ENCODE measurements around the gene ZFYVE28. TPM values are rescaled to one million over a fixed set of nuclear protein-coding genes. Genes with fewer than 3 reads are reported as not detected.

Gene ZFYVE28
- total and polyA plus RNA-seq, 2 of the 8 experiments (the other 6 are each of a cell fraction or from before 2014, with no cell fraction given) = 1.7 to 4.9 TPM

- ChIA-PET CTCF (ENCODE audit: partially characterized antibody) (interaction anchor here (1.1 to 1.8 kb wide), 3 partner anchors 14 to 119 kb away, joined by 3 to 8 read pairs (median 6); no protein-coding TSS in a partner anchor), POLR2A (ENCODE audit: partially characterized antibody) (no interaction called here)
- Histone ChIP-seq H4K8ac (ENCODE audit: extremely low read depth, insufficient read depth, low read length) (peak overlapping the region; percentile 82; the same call in 1 of the 2 replicates), H3K23me2 (ENCODE audit: low read depth, low read length) (peaks cover 4% of the 10 kb centered on the region; the same call in 1 of the 2 replicates), H2AK5ac (ENCODE audit: low read depth, low read length) (no peak overlapping the region), H3K9me3 (ENCODE audit: insufficient read depth in 2 of 2, low read depth in 1 of 2, low read length in 1 of 2) (no peaks in the 10 kb centered on the region), H2AFZ (ENCODE audit: low read length) (no peak overlapping the region), H3K56ac (replicated peaks; ENCODE audit: insufficient read length, low read depth, low read length) (no peak overlapping the region), H3K4me2 (ENCODE audit: insufficient read depth in 1 of 2, low read depth in 2 of 2, low read length in 2 of 2) (peak overlapping the region in 1 of 2 experiments; percentile 36; a peak in 1 of 4 replicates), H3K27ac (ENCODE audit: low read depth, low read length) (no peak overlapping the region), H4K5ac (ENCODE audit: insufficient read length, low read depth, low read length) (peak overlapping the region; percentile 83), H3K36me3 (ENCODE audit: control insufficient read depth in 2 of 4, insufficient read depth in 4 of 4, low read length in 3 of 4) (no peaks in the 10 kb centered on the region), H2BK12ac (ENCODE audit: low read depth, low read length) (peak overlapping the region; percentile 64; the same call in 1 of the 2 replicates), H2BK15ac (ENCODE audit: low read length) (peak overlapping the region; percentile 83; the same call in 1 of the 2 replicates), H3K18ac (ENCODE audit: extremely low read depth, low read length) (peak overlapping the region; percentile 78; the same call in 1 of the 2 replicates), H3K79me1 (ENCODE audit: low read depth, low read length) (no peaks in the 10 kb centered on the region; the same call in 1 of the 2 replicates), H3K27me3 (replicated peaks in 1 of 4; ENCODE audit: control insufficient read depth in 3 of 4, extremely low read depth in 1 of 4, insufficient read depth in 3 of 4, low read length in 3 of 4) (no peaks in the 10 kb centered on the region), H2BK20ac (ENCODE audit: low read length) (0 out of 2 replicates have a peak overlapping the region, but pooled peaks have one; percentile 48), H3K4me3 (ENCODE audit: extremely low read depth in 1 of 4, insufficient read depth in 2 of 4, low read depth in 3 of 4, low read length in 4 of 4) (no peak overlapping the region), H3K9ac (replicated peaks in 1 of 4; ENCODE audit: extremely low read depth in 1 of 4, low read depth in 3 of 4, low read length in 3 of 4) (no peak overlapping the region), H2BK5ac (ENCODE audit: low read depth, low read length) (peak overlapping the region; percentile 71; the same call in 1 of the 2 replicates), H3K4ac (replicated peaks; ENCODE audit: insufficient read length, low read depth, low read length) (peak overlapping the region; percentile 59), H2BK120ac (replicated peaks; ENCODE audit: low read depth, low read length) (peak overlapping the region; percentile 83), H3K14ac (ENCODE audit: insufficient read length) (no peak overlapping the region), H4K91ac (replicated peaks; ENCODE audit: insufficient read length, low read length) (peak overlapping the region; percentile 81), H3K4me1 (replicated peaks in 1 of 4; ENCODE audit: control insufficient read depth in 3 of 4, insufficient read depth in 4 of 4, low read length in 3 of 4) (peaks cover 0 to 15% (median 5%) of the 10 kb centered on the region in 4 experiments; a peak in 6 of 7 replicates), H3K23ac (ENCODE audit: insufficient read length) (no peak overlapping the region), H4K20me1 (replicated peaks in 1 of 2; ENCODE audit: control insufficient read depth in 1 of 2, insufficient read depth in 2 of 2, low read length in 2 of 2) (no peaks in the 10 kb centered on the region), H3K79me2 (ENCODE audit: control insufficient read depth in 1 of 2, insufficient read depth in 2 of 2, low read length in 2 of 2) (no peaks in the 10 kb centered on the region)
- 86% methylated on average over 33 of the region's 39 CpGs; no CpG with 5 or more reads in 1 of the 2 experiments for WGBS, 2 experiments (ENCODE audit: extremely low coverage in 1 of 2, insufficient coverage in 1 of 2, insufficient read length in 1 of 2, insufficient replicate concordance in 2 of 2, low coverage in 1 of 2, low lambda C conversion rate in 2 of 2, missing lambda C conversion rate in 1 of 2)
- TF ChIP-seq RNF2 (IDR thresholded peaks at IDR 0.05; ENCODE audit: borderline replicate concordance, low read depth, low read length, missing control alignments, poor library complexity, severe bottlenecking) = no peak
- peak; percentile 26; the same call in 1 of the 2 replicates for TF ChIP-seq MAX (IDR thresholded peaks at IDR 0.05)
- DNase-seq (ENCODE audit: low read depth in 1 of 2, low spot score in 2 of 2) (no peak), FAIRE-seq (no peak)
These were observed 78.8 kb downstream of the ZFYVE28 start for GRCh38 chr4:2339458-2340271.

Data from H1 (cell line).